HG03025 (cell line): Measurements from ENCODE around the gene DYRK2.

ENCODE experiments used
- ATAC-seq: cut with Tn5 transposase; IDR thresholded peaks from one replicate; pipeline ENCODE4 v1.9.1; 2021; ENCODE audit warnings: mild to moderate bottlenecking, moderate library complexity; ENCODE audit not compliant: unreplicated experiment, low FRiP score

Gene DYRK2

DNA sequence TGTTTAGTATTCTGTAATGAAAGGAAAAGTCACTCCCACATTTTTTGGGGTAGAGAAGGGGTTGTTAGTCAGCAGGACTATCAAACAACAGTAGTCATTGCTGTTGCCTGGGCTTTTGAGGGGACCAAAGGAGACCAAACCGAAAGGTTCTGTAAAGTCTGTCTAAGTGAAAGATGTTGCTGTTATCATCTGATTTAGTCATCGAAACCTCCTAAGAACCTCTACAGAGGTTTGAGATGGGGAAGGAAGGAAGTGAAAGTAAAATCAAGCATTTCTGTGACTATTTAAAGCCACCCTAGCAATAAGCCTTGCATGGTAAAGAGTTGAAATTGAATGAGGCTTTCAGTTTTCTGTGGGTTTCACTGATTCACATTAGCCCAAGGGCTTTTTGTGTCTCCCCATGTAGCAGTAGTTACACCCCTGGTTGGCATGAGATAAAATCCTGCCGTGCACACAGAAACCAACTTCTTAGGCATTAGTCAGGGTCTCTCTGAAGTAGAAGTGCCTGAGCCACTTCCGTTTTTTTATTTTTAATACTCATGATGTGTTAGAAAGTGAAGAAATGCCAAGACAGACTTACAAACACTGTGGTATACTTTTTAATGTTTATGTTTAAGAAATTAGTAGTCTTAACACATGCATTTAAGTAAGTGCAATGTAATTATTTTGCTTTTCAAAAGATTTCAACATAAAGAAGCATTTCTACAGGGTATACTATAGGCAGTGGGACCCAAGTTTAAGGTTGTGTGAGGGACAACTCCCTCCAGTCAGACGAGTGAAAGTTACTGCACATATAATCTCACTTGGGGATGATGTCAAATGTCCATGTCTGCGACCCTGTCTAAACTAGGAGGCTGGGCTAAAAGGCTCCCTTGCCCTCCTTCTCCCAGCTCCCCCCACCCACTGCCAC lies 50.4 kb downstream of the DYRK2 start:
- peak; percentile 92 for ATAC-seq

DNA sequence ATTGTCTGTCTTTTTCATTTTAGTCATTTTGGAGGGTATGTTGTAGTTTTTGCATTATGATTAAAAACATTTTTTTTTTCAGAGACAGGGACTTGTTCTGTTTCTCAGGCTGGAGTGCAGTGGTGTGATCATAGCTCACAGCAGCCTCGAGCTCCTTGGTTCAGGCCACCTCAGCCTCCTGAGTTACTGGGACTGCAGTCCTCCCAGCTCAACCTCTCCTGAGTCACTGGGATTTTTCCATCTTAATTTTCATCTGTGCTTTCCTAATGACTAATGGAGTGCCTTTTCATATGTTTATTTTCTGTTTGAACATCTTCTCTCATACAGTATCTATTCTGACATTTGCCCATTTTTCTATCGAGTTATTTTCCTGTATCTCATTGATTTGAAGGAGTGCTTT lies 52.6 kb downstream of the DYRK2 start:
- no peak for ATAC-seq

DNA sequence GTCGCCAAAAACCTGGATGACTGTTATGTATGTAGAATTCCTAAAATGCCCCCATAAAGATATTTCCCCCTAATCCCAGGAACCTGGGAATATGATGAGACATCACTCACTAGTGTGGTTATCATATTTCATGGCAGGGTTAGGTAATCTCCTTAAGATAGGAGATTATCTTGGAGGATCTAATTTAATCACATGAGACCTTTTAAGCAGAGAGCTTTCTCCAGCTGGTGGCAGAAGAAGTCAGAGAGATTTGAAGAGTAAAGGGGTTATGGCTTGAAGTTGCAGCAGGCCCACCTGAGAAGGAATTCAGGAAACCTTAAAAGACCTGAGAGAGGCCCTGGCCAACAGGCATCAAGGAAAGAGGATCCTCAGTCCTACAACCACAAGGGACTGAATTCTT lies 53.6 kb downstream of the DYRK2 start:
- ATAC-seq = no peak

DNA sequence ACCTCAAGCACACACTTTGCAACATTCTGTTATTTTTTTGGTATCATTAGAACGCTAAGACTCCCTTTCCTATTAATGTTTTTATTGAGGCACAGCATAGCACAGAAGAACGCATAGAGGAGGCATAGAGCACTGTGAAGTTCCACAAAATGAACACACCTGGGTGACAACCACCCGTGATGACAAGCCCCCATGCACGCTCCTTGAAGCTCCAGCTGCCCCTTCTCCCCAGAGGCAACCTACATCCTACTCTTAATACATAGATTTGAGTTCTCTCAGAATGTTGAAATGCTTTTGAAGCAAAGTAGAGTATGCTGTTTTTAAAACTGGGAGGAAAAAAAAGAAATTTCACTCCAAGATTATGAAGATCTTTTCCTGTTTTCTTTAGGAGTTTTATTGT lies 55.5 kb downstream of the DYRK2 start:
- ATAC-seq = no peak

GRCh38 chr12:67705394-67706370 lies 57.1 kb downstream of the DYRK2 start:
- ATAC-seq = no peak

GRCh38 chr12:67709367-67709954 lies 60.9 kb downstream of the DYRK2 start:
- ATAC-seq = no peak

- peak; percentile 89 for ATAC-seq
Measured at GRCh38 chr12:67710582-67710981, 62.0 kb downstream of the DYRK2 start.

- no peak for ATAC-seq
Measured at GRCh38 chr12:67712011-67712410, 63.5 kb downstream of the DYRK2 start.

DNA sequence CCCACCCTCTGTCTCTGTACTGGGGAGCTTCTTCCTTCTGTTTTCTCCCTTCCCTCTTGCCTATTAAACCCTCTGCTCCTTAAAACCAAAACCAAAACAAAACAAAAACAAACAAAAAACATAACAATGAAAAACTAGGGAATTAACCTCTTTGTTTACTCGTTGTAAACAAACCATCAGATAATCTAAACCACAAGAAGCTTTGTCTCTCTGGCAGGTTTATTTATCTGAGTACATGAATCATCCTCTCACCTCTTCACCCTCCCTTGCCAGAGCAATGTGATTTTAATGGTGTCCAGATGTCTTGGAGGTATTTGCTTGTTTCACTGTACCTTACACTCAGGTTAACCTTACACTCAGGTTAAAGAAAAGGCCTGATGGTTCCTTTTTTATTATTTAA lies 66.1 kb downstream of the DYRK2 start:
- no peak for ATAC-seq
